PC-9 (cell line): Measurements from ENCODE around the gene HNRNPA2B1.

ENCODE experiments used
- CTCF ChIP-seq: fragments of 200-600 bp; sonication (generic); conservative IDR thresholded peaks from 2 replicates; pipeline ENCODE4 v1.6.1; 2017; ENCODE audit warnings: mixed run types, antibody characterized with exemption, mild to moderate bottlenecking, moderate library complexity
- EZH2 ChIP-seq: fragments of 200-600 bp; sonication (generic); IDR thresholded peaks from 2 replicates; pipeline ENCODE4 v1.8.0; 2017; ENCODE audit warnings: antibody characterized with exemption, low read depth

- TF ChIP-seq CTCF (no peak), EZH2 (no peak)
These were observed 23.8 kb upstream of the HNRNPA2B1 start for GRCh38 chr7:26224359-26224758.
